ENCODE data around the gene CEACAM16. TPM values are rescaled to one million over a fixed set of nuclear protein-coding genes. Genes with fewer than 3 reads are reported as not detected.

The CEACAM16 gene
- total and polyA plus RNA-seq, 10 of the 15 experiments (the other 5 are each of a cell fraction or from before 2014, with no cell fraction given), result not detected

- intact Hi-C loops (cut with micrococcal nuclease; ENCODE audit: unreplicated experiment), result no loop called here
- Histone ChIP-seq H3K36me3 (ENCODE audit: control insufficient read depth in 2 of 2, insufficient read depth in 2 of 2, low read length in 1 of 2) (no peaks in the 10 kb centered on the region; a peak in 2 of 4 replicates), H3K79me2 (ENCODE audit: control insufficient read depth, insufficient read depth, low read length) (peaks cover 30% of the 10 kb centered on the region), H3K9me3 (replicated peaks; ENCODE audit: control insufficient read depth, insufficient read depth, low read length) (no peaks in the 10 kb centered on the region), H3K4me1 (ENCODE audit: control insufficient read depth, insufficient read depth, low read length) (peaks cover 25% of the 10 kb centered on the region), H4K20me1 (ENCODE audit: control insufficient read depth, insufficient read depth) (no peaks in the 10 kb centered on the region), H3K4me3 (peak overlapping the region; percentile 98), H3K27me3 (replicated peaks in 1 of 2; ENCODE audit: control insufficient read depth in 2 of 2, insufficient read depth in 2 of 2, low read length in 1 of 2) (no peaks in the 10 kb centered on the region), H3K4me2 (ENCODE audit: control insufficient read depth, insufficient read depth) (peak overlapping the region; percentile 79), H2AFZ (ENCODE audit: control insufficient read depth, low read depth, low read length) (peak overlapping the region; percentile 77), H3K9ac (ENCODE audit: control insufficient read depth, insufficient read depth, low read length) (peak overlapping the region; percentile 73), H3K27ac (ENCODE audit: control insufficient read depth, insufficient read depth) (peak overlapping the region; percentile 92)
- BruUV-seq (replicated peaks), result no TSS peak
- RAD21 ChIA-PET (ENCODE audit: unreplicated experiment), result no interaction called here
- DNase-seq (ENCODE audit: low read depth, low spot score) (peak; percentile 59), ATAC-seq (peak; percentile 76), FAIRE-seq (peak; percentile 69)
- POLR2A ChIA-PET, result no interaction called here
- WGBS (ENCODE audit: insufficient coverage, insufficient replicate concordance, low lambda C conversion rate, missing lambda C conversion rate), result 2% methylated on average over 21 of the region's 34 CpGs
- in situ Hi-C loops (cut with MboI), result no loop called here
- SMC1A ChIA-PET (ENCODE audit: uncharacterized antibody, unreplicated experiment), result no interaction called here
- CTCF ChIA-PET, result no interaction called here
- TF ChIP-seq NRF1 (conservative IDR thresholded peaks at IDR 0.05; ENCODE audit: low read depth, low read length) (no peak), LARP7 (IDR thresholded peaks at IDR 0.05) (no peak), HCFC1 (IDR thresholded peaks at IDR 0.05; ENCODE audit: low read length) (no peak), POLR2A (IDR thresholded peaks at IDR 0.05; ENCODE audit: low read depth, low read length) (peak; percentile 65), CHD1 (IDR thresholded peaks at IDR 0.05; ENCODE audit: low read depth, low read length) (no peak), ZNF207 (IDR thresholded peaks at IDR 0.05; ENCODE audit: borderline replicate concordance) (no peak), SPI1 (IDR thresholded peaks at IDR 0.05; ENCODE audit: borderline replicate concordance, insufficient read depth, low read depth, low read length) (peak; percentile 29; the same call in 1 of the 2 replicates), CUX1 (IDR thresholded peaks at IDR 0.05; ENCODE audit: insufficient replicate concordance, low read depth, low read length) (no peak), EP300 (IDR thresholded peaks at IDR 0.05; ENCODE audit: borderline replicate concordance in 1 of 2, control insufficient read depth in 1 of 2, low read depth in 2 of 2, low read length in 2 of 2) (0 out of 4 replicates have a peak, but pooled peaks of 1 of the 2 experiments have one; percentile 7), ZNF274 (IDR thresholded peaks at IDR 0.05; ENCODE audit: insufficient read depth, insufficient read length) (no peak), SP1 (IDR thresholded peaks at IDR 0.05; ENCODE audit: low read depth, low read length) (peak; percentile 38), JUND (IDR thresholded peaks at IDR 0.05; ENCODE audit: low read depth, low read length) (no peak), ATF3 (IDR thresholded peaks at IDR 0.05; ENCODE audit: borderline replicate concordance, extremely low read depth, low read depth, low read length) (no peak), SIN3A (IDR thresholded peaks at IDR 0.05; ENCODE audit: low read depth, low read length) (no peak)
- TF ChIP-seq, protein P1, sequence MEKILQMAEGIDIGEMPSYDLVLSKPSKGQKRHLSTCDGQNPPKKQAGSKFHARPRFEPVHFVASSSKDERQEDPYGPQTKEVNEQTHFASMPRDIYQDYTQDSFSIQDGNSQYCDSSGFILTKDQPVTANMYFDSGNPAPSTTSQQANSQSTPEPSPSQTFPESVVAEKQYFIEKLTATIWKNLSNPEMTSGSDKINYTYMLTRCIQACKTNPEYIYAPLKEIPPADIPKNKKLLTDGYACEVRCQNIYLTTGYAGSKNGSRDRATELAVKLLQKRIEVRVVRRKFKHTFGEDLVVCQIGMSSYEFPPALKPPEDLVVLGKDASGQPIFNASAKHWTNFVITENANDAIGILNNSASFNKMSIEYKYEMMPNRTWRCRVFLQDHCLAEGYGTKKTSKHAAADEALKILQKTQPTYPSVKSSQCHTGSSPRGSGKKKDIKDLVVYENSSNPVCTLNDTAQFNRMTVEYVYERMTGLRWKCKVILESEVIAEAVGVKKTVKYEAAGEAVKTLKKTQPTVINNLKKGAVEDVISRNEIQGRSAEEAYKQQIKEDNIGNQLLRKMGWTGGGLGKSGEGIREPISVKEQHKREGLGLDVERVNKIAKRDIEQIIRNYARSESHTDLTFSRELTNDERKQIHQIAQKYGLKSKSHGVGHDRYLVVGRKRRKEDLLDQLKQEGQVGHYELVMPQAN (conservative IDR thresholded peaks at IDR 0.05), result no peak
Measured at GRCh38 chr19:44746946-44747738, 48.2 kb downstream of the CEACAM16 start.

Data from GM12878 (cell line).